Stimulated activated effector memory CD8-positive, alpha-beta T cell treated with anti-CD3 and anti-CD28 coated beads, Interleukin-12 subunit alpha, Interleukin-12 subunit beta, amount 100 ng/mL, for 72 hours (primary cell): Measurements from ENCODE around the gene MEIS1.
"Not testable (repeated sequence)": the region's sequence is repeated elsewhere in the genome, so short reads cannot be mapped to it uniquely, and the experiment has no call there.

Source experiments
- ATAC-seq: fragments of 150-1000 bp; cut with Tn5 transposase; 2 replicates; pipeline ENCODE4 v1.10.0; 2021
- DNase-seq, 2 donors: peaks; one replicate each; pipeline ENCODE4 v3.0.0; 2021 to 2022; ENCODE audit warnings: low spot score in 2 of 2
- H3K27ac Mint-ChIP-seq: one replicate; pipeline ENCODE4 v1.8.0; 2022; ENCODE audit warnings: mild to moderate bottlenecking, mixed read lengths
- H3K36me3 Mint-ChIP-seq: one replicate; pipeline ENCODE4 v1.8.0; 2022; ENCODE audit warnings: mild to moderate bottlenecking, mixed read lengths
- H3K4me1 Mint-ChIP-seq: one replicate; pipeline ENCODE4 v1.8.0; 2022; ENCODE audit warnings: mixed read lengths
- H3K4me3 Mint-ChIP-seq: one replicate; pipeline ENCODE4 v1.8.0; 2022; ENCODE audit warnings: mild to moderate bottlenecking, mixed read lengths
- H3K9me3 Mint-ChIP-seq: one replicate; pipeline ENCODE4 v1.8.0; 2022; ENCODE audit warnings: mixed read lengths

The MEIS1 gene

DNA sequence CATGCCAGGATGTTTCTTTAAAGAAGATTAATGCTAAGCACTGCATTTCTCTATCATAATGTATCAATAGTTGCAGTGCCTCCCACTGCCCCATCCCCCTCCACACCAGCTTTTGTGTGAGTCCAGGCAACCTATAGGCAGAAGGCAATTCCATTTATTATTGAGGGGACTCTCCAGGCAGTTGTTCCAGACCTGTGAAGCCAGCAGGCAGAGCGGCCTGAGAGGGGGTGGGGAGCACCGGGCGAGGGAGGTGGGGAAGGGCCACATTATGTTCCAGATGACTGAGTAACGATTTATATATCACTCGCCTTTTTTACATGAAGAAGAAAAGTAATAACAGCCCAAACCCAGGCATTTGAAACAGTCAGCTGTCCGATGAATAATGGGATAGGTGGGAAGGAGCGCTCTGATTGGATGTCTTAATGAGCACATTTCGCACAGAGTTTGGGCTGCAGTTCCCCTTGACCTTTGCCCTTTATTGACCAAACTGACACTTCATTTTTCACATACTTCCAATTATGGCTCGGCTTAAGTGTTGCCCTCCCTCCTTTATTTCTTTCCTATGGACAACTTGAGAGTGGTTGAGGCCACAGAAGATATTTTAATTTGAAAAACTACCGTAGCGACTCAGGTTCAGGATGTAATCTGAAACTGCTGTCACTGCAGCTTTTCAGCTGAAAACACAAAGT is 34.4 kb downstream of the MEIS1 start:
- DNase-seq (no peak), ATAC-seq (no peak)
- H3K4me1 Mint-ChIP-seq, result no peaks in the 10 kb centered on the region
- H3K27ac Mint-ChIP-seq, result no peak overlapping the region
- no peak overlapping the region for H3K4me3 Mint-ChIP-seq
- H3K36me3 Mint-ChIP-seq, result no peaks in the 10 kb centered on the region
- H3K9me3 Mint-ChIP-seq, result no peaks in the 10 kb centered on the region

DNA sequence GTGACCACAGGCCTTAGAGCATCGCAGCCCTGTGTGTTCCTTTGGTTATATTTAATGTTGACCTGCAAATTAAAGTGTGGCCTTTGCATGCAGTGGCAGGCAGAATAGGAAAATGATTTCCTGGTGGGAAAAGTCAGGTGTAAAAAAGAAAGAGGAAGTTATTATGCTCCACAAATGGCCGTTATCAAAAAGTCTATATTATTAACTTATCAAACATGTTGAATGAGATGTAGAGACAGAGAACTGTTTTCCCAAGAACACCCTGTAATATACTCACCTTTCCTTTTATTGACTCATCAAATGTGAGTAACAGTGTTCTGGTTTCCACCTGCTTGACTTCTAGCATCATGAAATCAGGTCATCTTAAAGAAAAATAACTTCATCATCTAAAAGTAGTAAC is 35.3 kb downstream of the MEIS1 start:
- DNase-seq, result no peak
- no peaks in the 10 kb centered on the region for H3K36me3 Mint-ChIP-seq
- no peak overlapping the region for H3K4me3 Mint-ChIP-seq
- H3K4me1 Mint-ChIP-seq, result no peaks in the 10 kb centered on the region
- no peak overlapping the region for H3K27ac Mint-ChIP-seq
- no peak for ATAC-seq
- no peaks in the 10 kb centered on the region for H3K9me3 Mint-ChIP-seq

DNA sequence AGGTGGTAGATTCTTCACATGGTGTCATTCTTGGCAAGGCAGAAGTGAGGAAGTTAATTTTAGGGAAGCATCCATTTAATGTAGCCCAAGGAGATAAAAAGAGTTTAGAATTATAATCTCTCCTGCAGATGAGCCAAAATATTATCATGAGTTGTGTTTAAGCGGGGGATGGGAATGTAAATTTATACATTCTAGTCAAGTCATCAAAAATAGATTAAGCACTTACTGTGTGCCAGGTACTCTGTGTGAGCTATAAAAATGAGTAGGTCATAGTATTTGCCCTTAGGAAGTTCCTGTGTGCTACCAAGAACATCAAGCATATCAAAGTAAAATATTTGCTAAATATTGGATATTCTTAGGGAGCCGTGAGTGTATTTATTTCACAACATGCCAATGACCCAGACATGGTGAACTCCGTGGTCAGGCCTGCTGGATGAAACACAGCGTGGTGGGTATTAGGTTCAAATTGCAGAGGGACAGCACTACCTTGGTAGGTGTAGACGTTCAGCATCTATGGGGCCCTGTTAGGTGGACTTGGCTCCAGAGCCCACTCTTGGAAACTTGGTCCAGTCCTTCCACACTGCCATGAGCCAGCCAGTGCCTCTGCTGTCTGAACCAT is 37.4 kb downstream of the MEIS1 start:
- Mint-ChIP-seq H3K4me1 (no peaks in the 10 kb centered on the region), H3K4me3 (no peak overlapping the region), H3K9me3 (peaks cover 6% of the 10 kb centered on the region), H3K36me3 (no peaks in the 10 kb centered on the region), H3K27ac (no peak overlapping the region)
- ATAC-seq (no peak), DNase-seq (no peak)

DNA sequence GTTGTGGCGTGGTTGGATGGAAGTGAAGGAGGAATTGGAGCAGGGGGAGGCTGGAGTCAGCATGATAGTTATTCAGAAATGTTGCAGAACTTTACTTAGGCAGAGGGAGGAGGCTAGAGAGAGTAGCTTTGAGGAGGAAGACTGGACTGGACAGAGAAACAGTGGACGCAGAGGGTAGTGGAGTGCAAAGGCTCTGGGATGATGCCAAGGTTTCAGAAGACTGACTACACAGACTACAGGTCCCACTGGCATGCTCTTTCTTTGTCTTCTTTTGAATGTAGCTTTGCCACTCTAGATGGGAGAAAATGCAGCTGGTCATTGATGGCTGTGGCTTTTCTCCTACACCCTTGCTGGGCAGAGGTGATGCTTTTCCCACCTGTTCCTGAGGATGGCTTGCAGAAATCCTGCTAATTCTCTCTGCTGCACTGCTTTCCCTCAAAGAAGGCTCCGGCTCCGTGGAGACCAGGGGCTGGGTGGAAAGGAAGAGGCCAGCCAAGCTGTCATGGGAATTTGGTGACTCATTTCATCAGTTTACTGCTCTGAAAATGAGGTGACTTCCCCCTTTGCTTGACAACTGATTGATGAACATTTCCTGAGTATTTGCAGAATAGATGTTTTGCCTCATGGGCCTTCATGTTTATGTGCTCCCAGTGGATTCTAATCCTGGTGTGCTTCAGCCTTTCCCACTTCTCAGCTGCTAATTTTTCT is 42.4 kb downstream of the MEIS1 start:
- ATAC-seq, result peak; percentile 44
- no peaks in the 10 kb centered on the region for H3K4me1 Mint-ChIP-seq

GRCh38 chr2:66478299-66478698 is 43.4 kb downstream of the MEIS1 start:
- peaks cover 6% of the 10 kb centered on the region for H3K9me3 Mint-ChIP-seq
- DNase-seq (no peak), ATAC-seq (no peak)
- no peaks in the 10 kb centered on the region for H3K4me1 Mint-ChIP-seq
- H3K4me3 Mint-ChIP-seq, result no peak overlapping the region
- no peaks in the 10 kb centered on the region for H3K36me3 Mint-ChIP-seq
- H3K27ac Mint-ChIP-seq, result no peak overlapping the region

More for the DNA sequence above, 42.4 kb downstream of the MEIS1 start:
- DNase-seq, result no peak
- peaks cover 6% of the 10 kb centered on the region for H3K9me3 Mint-ChIP-seq
- H3K4me3 Mint-ChIP-seq, result no peak overlapping the region
- no peak overlapping the region for H3K27ac Mint-ChIP-seq
- H3K36me3 Mint-ChIP-seq, result no peaks in the 10 kb centered on the region

- H3K4me1 Mint-ChIP-seq, result no peaks in the 10 kb centered on the region
- ATAC-seq (no peak), DNase-seq (no peak)
- no peak overlapping the region for H3K4me3 Mint-ChIP-seq
- no peaks in the 10 kb centered on the region for H3K36me3 Mint-ChIP-seq
- H3K9me3 Mint-ChIP-seq, result peaks cover 6% of the 10 kb centered on the region
- H3K27ac Mint-ChIP-seq, result no peak overlapping the region
Measured at GRCh38 chr2:66478731-66479316, 43.9 kb downstream of the MEIS1 start.

DNA sequence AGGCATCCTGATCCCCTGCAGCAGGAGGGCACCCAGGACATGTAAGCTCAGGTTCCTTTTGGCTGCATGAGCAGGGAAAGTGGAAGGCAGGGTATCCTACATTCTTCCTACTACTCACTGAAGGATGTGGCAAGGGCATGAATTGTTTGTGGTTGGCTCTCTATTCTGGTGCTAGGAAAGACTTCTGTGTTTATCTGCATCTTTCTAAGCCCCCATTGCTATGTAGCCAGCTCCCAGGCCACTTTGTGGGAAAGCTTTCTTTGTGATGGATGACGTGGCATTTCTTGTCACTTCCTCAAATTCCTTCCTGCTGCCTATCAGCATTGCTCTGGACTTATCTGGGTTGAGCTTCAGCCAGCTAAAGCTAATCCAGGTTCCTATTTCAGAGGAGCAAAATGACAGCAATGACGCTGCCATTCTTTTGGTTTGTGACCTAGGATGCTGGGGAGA is 46.2 kb downstream of the MEIS1 start:
- H3K27ac Mint-ChIP-seq, result no peak overlapping the region
- ATAC-seq (no peak), DNase-seq (no peak)
- H3K9me3 Mint-ChIP-seq, result peaks cover 6% of the 10 kb centered on the region
- H3K36me3 Mint-ChIP-seq, result no peaks in the 10 kb centered on the region
- no peaks in the 10 kb centered on the region for H3K4me1 Mint-ChIP-seq
- no peak overlapping the region for H3K4me3 Mint-ChIP-seq

DNA sequence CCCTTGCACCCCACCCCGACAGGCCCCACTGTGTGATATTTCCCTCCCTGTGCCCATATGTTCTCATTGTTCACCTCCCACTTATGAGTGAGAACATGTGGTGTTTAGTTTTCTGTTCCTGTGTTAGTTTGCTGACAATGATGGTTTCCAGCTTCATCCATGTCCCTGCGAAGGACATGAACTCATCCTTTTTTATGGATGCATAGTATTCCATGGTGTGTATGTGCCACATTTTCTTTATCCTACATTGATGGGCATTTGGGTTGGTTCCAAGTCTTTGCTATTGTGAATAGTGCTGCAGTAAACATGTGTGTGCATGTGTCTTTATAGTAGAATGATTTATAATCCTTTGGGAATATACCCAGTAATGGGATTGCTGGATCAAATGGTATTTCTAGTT is 50.3 kb downstream of the MEIS1 start:
- not testable (repeated sequence) for H3K36me3 Mint-ChIP-seq, DNase-seq, H3K27ac Mint-ChIP-seq, H3K9me3 Mint-ChIP-seq, ATAC-seq, H3K4me1 Mint-ChIP-seq, H3K4me3 Mint-ChIP-seq

- ATAC-seq, result no peak
- DNase-seq, result no peak
- H3K36me3 Mint-ChIP-seq, result no peaks in the 10 kb centered on the region
- H3K4me1 Mint-ChIP-seq, result no peaks in the 10 kb centered on the region
- no peak overlapping the region for H3K27ac Mint-ChIP-seq
- no peak overlapping the region for H3K4me3 Mint-ChIP-seq
- no peaks in the 10 kb centered on the region for H3K9me3 Mint-ChIP-seq
Measured at GRCh38 chr2:66488946-66489345, 54.0 kb downstream of the MEIS1 start.

GRCh38 chr2:66489436-66489835 is 54.5 kb downstream of the MEIS1 start:
- ATAC-seq, result no peak
- no peak overlapping the region for H3K4me3 Mint-ChIP-seq
- H3K36me3 Mint-ChIP-seq, result no peaks in the 10 kb centered on the region
- H3K4me1 Mint-ChIP-seq, result no peaks in the 10 kb centered on the region
- no peaks in the 10 kb centered on the region for H3K9me3 Mint-ChIP-seq
- no peak for DNase-seq
- no peak overlapping the region for H3K27ac Mint-ChIP-seq

DNA sequence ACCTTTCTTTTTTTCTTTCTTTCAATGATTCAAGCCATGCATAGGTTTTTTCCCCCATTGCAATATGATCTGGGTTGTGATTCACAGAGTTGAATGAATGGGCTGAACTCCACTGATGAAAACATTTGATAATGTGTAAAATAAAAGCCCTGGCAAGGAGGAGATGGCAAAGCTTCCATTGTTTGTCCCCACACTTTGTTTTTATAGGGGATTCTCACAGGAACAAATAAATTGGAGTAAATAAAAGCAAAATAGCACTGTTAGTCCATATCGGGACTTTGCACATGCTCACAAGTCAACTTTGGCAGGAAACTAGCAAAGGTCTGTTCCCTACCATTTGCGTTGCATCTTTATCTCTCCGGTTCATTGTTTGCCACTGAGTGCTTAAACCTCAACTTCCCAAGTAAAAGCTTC is 55.7 kb downstream of the MEIS1 start:
- DNase-seq (no peak), ATAC-seq (no peak)
- H3K9me3 Mint-ChIP-seq, result no peaks in the 10 kb centered on the region
- H3K36me3 Mint-ChIP-seq, result no peaks in the 10 kb centered on the region
- no peak overlapping the region for H3K4me3 Mint-ChIP-seq
- no peak overlapping the region for H3K27ac Mint-ChIP-seq
- no peaks in the 10 kb centered on the region for H3K4me1 Mint-ChIP-seq

- H3K36me3 Mint-ChIP-seq, result no peaks in the 10 kb centered on the region
- H3K27ac Mint-ChIP-seq, result no peak overlapping the region
- H3K4me3 Mint-ChIP-seq, result no peak overlapping the region
- ATAC-seq, result no peak
- H3K9me3 Mint-ChIP-seq, result peaks cover 2% of the 10 kb centered on the region
- no peaks in the 10 kb centered on the region for H3K4me1 Mint-ChIP-seq
- DNase-seq, result no peak
Measured at GRCh38 chr2:66494708-66495107, 59.8 kb downstream of the MEIS1 start.

- Mint-ChIP-seq H3K27ac (no peak overlapping the region), H3K9me3 (peaks cover 2% of the 10 kb centered on the region), H3K4me3 (no peak overlapping the region), H3K4me1 (no peaks in the 10 kb centered on the region), H3K36me3 (no peaks in the 10 kb centered on the region)
- no peak for DNase-seq
- ATAC-seq, result no peak
Measured at GRCh38 chr2:66495788-66496640, 61.1 kb downstream of the MEIS1 start.

DNA sequence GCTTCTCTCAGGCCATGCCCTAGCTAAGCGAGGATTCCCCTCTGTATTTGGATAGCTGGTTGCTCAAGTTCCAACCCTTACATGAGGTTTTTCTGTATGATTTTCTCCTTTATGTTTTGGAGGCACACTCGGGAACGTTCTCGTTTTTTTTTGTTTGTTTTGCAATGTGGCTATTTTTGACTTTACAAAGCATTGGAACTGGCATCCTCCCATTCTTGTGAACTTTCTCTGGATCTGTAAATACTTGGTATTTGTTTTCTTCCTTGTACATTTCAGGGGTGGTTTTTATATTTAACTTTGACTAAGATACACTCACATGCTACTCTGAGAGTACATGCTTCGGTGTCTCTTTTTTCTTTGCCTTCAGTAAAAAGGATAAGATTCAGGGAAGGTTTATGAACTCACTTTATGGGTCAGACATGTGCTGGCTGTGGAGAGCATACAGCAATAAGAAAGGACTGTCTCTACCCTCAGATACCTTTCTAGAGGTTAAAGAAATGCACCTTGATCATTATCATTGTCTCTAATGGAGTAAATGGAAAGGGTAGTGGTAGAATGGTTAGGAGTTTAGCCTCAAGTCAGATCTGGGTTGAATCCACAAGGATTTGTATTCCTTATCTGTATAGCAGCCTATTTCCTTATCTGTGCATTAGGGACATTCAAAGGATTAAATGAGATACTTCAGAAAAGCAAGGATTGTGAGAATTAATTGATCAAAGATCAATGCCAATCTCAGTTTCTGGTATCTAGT is 61.9 kb downstream of the MEIS1 start:
- no peak overlapping the region for H3K27ac Mint-ChIP-seq
- H3K4me3 Mint-ChIP-seq, result no peak overlapping the region
- DNase-seq (no peak), ATAC-seq (no peak)
- peaks cover 2% of the 10 kb centered on the region for H3K9me3 Mint-ChIP-seq
- no peaks in the 10 kb centered on the region for H3K4me1 Mint-ChIP-seq
- no peaks in the 10 kb centered on the region for H3K36me3 Mint-ChIP-seq
